Body of pancreas (tissue), 4 donors: ENCODE data around the gene GNB3. TPM values are rescaled to one million over a fixed set of nuclear protein-coding genes. Genes with fewer than 3 reads are reported as not detected.
"Not testable (repeated sequence)": the region's sequence is repeated elsewhere in the genome, so short reads cannot be mapped to it uniquely, and the experiment has no call there.

Source experiments
- ATAC-seq: fragments of 150-250 bp; one replicate; pipeline ENCODE4 v1.9.1; 2016
- DNase-seq, 4 donors: peaks; one replicate each; pipeline ENCODE4 v3.0.0-alpha.2; 2019
- H3K27ac ChIP-seq, 4 donors: fragments of 200-600 bp; sonication (generic); 1 replicate in 3 of 4; 2 replicates in 1 of 4; pipeline versions ENCODE4 v1.5.1 to v1.6.1; 2016 to 2019; ENCODE audit warnings: mild to moderate bottlenecking in 1 of 4, mixed read lengths in 1 of 4, moderate library complexity in 1 of 4
- H3K27me3 ChIP-seq, 2 donors: fragments of 200-600 bp; sonication (generic); one replicate each; pipeline ENCODE4 v1.6.0; 2016; ENCODE audit warnings: mild to moderate bottlenecking in 1 of 2
- H3K36me3 ChIP-seq, 2 donors: fragments of 200-600 bp; sonication (generic); replicated peaks in 1 of 2; 2 replicates each; pipeline ENCODE4 v1.5.1; 2016; ENCODE audit warnings: low read depth in 2 of 2; ENCODE audit not compliant: insufficient read depth in 1 of 2
- H3K4me1 ChIP-seq: fragments of 200-600 bp; sonication (generic); one replicate; pipeline ENCODE4 v1.6.0; 2016
- H3K4me3 ChIP-seq, 2 donors: fragments of 200-600 bp; sonication (generic); 1 replicate in 1 of 2; 2 replicates in 1 of 2; pipeline ENCODE4 v1.5.1; 2016 to 2019
- H3K9me3 ChIP-seq, 3 donors: fragments of 200-600 bp; sonication (generic); 1 replicate in 2 of 3; 2 replicates in 1 of 3; pipeline ENCODE4 v1.5.1; 2016
- POLR2A ChIP-seq, 3 donors: fragments of 450-650 bp; IDR thresholded peaks; one replicate each; pipeline ENCODE4 v1.6.1; 2016; ENCODE audit warnings: antibody characterized with exemption in 3 of 3, mild to moderate bottlenecking in 2 of 3
- WGBS, 2 donors: methylation state at CpG; one replicate each; pipeline ENCODE4 v1.1.5; 2017; 5-methylcytosine and 5-hydroxymethylcytosine counted together
- intact Hi-C: fragments of 100-400 bp; cut with DNase I; formaldehyde crosslinking; loops from one replicate; pipeline ENCODE4 v1.15.1; 2023
- total RNA-seq, 2 donors: library from RNA; depleted of rRNA; stranded (reverse); fragments of >200 nt; gene quantifications; one replicate each; pipeline ENCODE4 v1.1.0, GENCODE V29; 2016
- TF ChIP-seq, protein P1 (sequence below), 7 experiments: fragments of 450-650 bp in 4 of 7; fragments of 200-600 bp in 3 of 7; sonication (generic) in 3 of 7; IDR thresholded peaks; one replicate each; pipeline ENCODE4 v1.5.1; 2016 to 2019; ENCODE audit warnings: antibody characterized with exemption in 7 of 7

The GNB3 gene
- total RNA-seq, 2 donors from 2014 or later: 0.33 to 0.52 TPM

DNA sequence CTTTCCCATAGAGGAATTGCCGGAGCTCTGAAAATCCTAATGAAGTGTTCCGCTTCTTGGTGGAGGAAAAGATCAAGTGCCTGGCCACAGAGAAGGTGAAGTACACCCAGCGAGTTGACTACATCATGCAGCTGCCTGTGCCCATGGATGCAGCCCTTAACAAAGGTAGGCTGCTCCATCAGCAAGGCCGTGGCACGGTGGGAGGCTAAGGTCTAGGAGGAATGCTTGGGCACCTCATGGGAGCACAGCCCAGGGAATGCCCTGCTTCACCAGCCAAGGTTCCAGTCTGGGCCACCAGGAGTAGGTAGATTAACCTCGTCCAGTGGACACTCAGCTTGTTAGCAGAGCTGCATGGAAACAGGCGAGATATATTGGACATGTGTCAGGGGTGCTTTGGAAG is 20.2 kb downstream of the GNB3 start:
- no peak overlapping the region for H3K27ac ChIP-seq
- no peaks in the 10 kb centered on the region for H3K4me1 ChIP-seq
- intact Hi-C loops: no loop called here
- DNase-seq (no peak), ATAC-seq (no peak)
- no peaks in the 10 kb centered on the region for H3K27me3 ChIP-seq
- H3K36me3 ChIP-seq: peaks cover 15 to 36% of the 10 kb centered on the region in 2 donors
- no peak overlapping the region for H3K4me3 ChIP-seq
- TF ChIP-seq, protein P1, sequence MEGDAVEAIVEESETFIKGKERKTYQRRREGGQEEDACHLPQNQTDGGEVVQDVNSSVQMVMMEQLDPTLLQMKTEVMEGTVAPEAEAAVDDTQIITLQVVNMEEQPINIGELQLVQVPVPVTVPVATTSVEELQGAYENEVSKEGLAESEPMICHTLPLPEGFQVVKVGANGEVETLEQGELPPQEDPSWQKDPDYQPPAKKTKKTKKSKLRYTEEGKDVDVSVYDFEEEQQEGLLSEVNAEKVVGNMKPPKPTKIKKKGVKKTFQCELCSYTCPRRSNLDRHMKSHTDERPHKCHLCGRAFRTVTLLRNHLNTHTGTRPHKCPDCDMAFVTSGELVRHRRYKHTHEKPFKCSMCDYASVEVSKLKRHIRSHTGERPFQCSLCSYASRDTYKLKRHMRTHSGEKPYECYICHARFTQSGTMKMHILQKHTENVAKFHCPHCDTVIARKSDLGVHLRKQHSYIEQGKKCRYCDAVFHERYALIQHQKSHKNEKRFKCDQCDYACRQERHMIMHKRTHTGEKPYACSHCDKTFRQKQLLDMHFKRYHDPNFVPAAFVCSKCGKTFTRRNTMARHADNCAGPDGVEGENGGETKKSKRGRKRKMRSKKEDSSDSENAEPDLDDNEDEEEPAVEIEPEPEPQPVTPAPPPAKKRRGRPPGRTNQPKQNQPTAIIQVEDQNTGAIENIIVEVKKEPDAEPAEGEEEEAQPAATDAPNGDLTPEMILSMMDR (IDR thresholded peaks at IDR 0.05): no peak
- no peak for TF ChIP-seq POLR2A (IDR thresholded peaks at IDR 0.05)
- no peaks in the 10 kb centered on the region for H3K9me3 ChIP-seq
- WGBS, 2 donors: 91 to 94% methylated on average over 6 to 7 of the region's 7 CpGs

DNA sequence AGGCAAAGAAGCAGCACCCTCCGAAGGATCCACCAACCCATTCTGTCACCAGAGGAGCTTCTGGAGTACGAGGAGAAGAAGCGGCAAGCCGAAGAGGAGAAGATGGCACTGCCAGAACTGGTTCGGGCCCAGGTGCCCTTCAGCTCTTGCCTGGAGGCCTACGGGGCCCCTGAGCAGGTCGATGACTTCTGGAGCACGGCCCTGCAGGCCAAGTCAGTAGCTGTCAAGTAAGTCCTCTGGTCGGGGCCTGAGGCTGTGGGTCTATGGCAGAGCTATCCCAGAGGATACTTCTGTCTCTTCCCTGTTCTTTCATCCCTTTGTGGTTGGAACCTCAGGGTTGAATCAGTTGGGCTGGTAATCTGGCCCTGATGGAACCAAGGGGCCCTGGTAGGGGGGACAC is 20.7 kb downstream of the GNB3 start:
- Histone ChIP-seq H3K27me3 (no peaks in the 10 kb centered on the region), H3K36me3 (peaks cover 11 to 33% of the 10 kb centered on the region in 2 donors), H3K9me3 (no peaks in the 10 kb centered on the region), H3K27ac (no peak overlapping the region), H3K4me1 (no peaks in the 10 kb centered on the region), H3K4me3 (no peak overlapping the region)
- WGBS, 2 donors: 89 to 92% methylated on average over 7 to 9 of the region's 9 CpGs
- TF ChIP-seq POLR2A (IDR thresholded peaks at IDR 0.05): no peak
- TF ChIP-seq, protein P1 (IDR thresholded peaks at IDR 0.05): no peak
- DNase-seq: no peak
- intact Hi-C loops: no loop called here
- no peak for ATAC-seq

DNA sequence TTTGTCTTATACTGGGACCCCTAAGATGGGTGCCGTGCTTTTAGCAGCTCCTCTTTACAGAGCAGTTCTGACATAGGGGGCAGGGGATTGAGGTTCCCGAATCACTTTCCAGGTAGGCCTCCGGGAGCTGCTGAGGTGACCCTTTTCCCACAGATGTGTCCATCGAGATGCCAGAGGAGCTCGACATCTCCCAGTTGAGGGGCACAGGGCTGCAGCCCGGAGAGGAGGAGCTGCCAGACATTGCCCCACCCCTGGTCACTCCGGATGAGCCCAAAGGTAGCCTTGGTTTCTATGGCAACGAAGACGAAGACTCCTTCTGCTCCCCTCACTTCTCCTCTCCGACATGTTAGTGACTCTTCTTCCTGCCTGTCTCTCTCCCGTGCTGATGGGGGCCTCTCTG is 22.3 kb downstream of the GNB3 start:
- peaks cover 5 to 33% of the 10 kb centered on the region in 2 donors for H3K36me3 ChIP-seq
- intact Hi-C loops: no loop called here
- peaks cover 6% of the 10 kb centered on the region for H3K4me1 ChIP-seq
- ATAC-seq (no peak), DNase-seq (no peak)
- H3K27ac ChIP-seq: no peak overlapping the region
- H3K4me3 ChIP-seq: no peak overlapping the region
- TF ChIP-seq, protein P1 (IDR thresholded peaks at IDR 0.05): no peak
- TF ChIP-seq POLR2A (IDR thresholded peaks at IDR 0.05): no peak
- H3K9me3 ChIP-seq: no peaks in the 10 kb centered on the region
- H3K27me3 ChIP-seq: no peaks in the 10 kb centered on the region
- WGBS, 2 donors: 90 to 92% methylated on average over 7 to 11 of the region's 11 CpGs

DNA sequence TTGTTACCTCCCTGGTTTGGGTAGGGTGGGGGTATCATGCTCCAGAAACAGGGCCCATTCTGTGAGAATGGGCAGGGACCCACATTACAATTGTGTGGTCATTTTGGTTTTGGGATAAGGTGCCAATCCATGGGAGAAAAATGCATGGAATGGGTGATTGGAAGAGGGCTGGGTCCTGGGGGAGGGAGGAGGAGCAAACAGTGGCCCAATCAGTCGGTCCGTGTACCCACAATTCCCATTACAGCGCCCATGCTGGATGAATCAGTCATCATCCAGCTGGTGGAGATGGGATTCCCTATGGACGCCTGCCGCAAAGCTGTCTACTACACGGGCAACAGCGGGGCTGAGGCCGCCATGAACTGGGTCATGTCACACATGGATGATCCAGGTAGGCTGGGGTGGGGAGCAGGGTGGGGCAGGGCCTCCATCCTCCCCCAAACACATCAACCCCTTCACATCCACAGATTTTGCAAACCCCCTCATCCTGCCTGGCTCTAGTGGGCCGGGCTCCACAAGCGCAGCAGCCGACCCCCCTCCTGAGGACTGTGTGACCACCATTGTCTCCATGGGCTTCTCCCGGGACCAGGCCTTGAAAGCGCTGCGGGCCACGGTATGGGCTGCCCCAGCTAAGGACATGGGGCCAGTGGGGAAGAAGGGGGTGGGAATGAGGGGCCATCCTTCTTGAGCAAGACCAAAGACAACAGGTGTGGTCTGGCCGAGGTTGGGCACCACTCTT is 23.0 kb downstream of the GNB3 start:
- Histone ChIP-seq H3K9me3 (no peaks in the 10 kb centered on the region), H3K4me3 (no peak overlapping the region), H3K27ac (no peak overlapping the region), H3K27me3 (no peaks in the 10 kb centered on the region), H3K36me3 (peaks cover 0 to 30% of the 10 kb centered on the region in 2 donors), H3K4me1 (peaks cover 14% of the 10 kb centered on the region)
- ATAC-seq (no peak), DNase-seq (no peak)
- TF ChIP-seq, protein P1 (IDR thresholded peaks at IDR 0.05): no peak
- TF ChIP-seq POLR2A (IDR thresholded peaks at IDR 0.05): no peak
- intact Hi-C loops: no loop called here
- 96 to 98% methylated on average over 8 to 16 of the region's 16 CpGs for WGBS, 2 donors

DNA sequence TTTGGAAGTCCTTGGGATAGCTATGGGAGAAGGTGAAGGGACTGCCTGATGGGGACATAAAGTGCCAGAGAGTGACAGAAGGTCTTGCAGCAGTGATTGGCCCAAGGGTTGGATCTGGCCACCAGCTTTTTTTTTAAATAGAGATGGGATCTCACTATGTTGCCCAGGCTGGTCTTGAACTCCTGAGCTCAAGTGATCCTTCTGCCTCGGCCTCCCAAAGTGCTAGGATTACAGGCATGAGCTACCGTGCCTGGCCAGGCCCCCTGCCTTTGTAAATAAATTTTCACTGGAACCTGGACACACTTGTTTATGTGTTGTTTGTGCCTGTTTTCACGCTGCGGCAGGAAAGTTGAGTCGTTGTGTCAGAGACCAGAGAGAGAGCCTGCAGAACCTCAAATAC is 24.6 kb downstream of the GNB3 start:
- ATAC-seq, DNase-seq, H3K4me3 ChIP-seq, H3K27ac ChIP-seq, intact Hi-C loops, H3K9me3 ChIP-seq, H3K27me3 ChIP-seq: not testable (repeated sequence)
- Histone ChIP-seq H3K36me3 (peaks cover 0 to 25% of the 10 kb centered on the region in 2 donors), H3K4me1 (peaks cover 27% of the 10 kb centered on the region)
- 93 to 100% methylated on average over 5 of the region's 5 CpGs for WGBS, 2 donors
